Right hindlimb (tissue), 1 donor: Measurements from ENCODE around the gene SETDB1.

Source experiments
- DNase-seq: peaks from one replicate; pipeline ENCODE4 v3.0.0-alpha.2; 2018

SETDB1 gene

DNA sequence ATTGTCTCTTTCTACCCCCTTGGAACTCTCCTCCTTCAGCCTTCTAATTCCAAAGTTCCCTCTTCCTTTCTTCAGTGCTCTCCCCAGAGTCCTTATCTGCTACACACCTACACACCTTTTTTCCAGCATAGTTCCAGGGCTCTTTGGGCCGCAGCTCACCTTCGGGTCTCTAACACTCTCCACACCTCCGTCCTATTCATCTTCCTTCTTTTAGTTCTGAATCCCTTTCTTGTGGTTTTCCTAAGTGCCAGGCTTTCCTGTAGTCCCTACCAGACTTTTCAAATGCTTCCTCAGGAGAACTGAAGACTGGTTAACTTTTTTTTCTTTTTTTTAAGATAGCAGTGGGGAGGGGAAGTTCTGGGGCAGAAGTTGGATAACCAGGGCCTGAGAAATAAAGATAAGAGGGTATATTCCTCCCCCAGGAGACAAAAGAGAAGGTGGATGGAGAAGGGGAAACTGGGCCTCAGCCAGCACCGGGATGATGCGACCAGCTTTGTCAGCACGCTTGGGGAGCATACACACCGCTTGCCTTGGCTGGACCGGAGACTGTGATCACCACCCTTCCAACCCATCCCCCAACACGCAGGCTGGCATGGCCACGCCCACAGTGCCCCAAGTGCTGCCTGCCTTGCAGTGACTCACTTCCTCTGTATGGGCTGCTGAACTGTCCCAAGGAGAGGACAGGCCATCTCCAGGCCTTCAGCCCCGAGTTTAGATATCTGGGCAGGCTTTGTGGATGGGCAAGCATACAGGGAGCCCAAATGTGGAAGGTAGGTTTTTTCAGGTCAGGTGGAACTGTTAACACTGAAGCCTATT, 50.9 kb downstream of the SETDB1 start:
- DNase-seq: no peak

DNA sequence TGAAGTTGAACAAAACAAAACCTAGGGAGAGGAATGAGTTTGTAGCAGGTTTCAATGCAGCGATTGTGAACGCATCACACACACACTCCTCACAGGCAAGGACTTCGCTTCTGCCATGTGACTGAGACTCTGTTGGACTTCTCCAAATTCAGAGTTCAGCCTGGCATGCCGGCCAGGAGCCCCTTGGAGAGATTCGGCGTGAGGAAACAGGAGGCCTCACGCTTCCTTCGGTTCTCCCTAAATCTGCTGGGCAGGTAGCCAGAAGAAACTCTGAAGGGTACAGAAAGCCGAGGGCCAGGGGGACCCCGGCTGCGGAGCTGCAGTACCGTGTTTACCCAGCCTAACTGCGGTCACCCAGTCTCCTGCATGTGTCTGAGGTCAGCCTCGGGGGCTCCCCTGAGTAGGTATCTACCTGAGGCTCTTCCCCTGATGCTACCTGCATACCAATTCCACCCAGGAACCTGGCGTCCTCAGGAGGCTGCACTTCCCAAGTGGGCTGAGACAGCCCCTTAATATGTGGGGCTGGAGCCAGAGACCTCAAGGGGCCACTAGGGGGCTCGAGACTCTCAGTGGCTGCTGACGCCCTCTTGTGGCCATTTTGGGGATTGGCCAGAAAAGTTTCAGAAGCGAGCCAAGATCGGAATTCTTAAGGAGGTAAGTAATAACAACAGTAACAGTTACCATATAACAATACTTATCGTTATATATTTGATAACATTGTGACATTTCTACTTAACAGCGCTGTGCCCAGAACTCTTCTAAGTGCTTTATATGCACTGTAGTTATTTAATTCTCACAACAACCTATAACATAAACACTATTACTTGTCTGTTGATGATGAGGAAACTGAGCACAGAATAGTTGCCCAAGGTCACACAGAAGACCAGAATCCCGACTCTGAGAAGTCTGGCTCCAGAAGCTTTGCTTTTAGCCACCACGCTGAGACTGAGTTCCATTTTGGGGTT, 53.2 kb downstream of the SETDB1 start:
- peak; percentile 90 for DNase-seq

DNA sequence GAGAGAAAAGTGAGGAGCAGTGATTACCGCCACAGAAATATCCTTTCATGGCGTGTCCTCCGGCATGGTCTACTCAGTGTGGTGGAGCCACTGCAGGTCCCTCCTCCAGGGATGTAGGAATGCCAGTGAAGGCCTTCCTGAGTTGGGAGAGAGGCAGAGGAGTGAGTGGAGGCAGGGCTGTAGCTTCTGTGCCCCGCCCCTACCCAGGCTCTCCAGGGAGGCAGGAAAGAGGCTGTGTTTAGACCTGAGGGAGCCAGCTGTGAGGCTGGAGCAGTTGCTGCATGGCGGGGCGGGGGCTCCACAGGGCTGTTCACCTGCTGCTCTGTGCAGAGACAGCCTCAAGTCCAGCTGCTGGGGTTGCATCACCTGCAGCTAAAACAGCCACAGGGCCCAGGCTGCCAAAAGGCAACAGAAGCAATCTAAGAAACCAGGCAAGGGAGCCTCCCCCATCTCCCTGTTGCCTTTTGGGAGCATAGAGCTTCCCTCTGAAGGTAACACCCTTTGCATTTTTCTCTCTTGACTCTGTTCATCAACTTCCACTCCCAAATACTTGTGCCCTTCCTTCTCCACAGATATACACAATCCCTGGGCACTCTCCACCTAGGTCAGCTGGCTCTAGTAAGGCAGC, 55.1 kb downstream of the SETDB1 start:
- DNase-seq: no peak

DNA sequence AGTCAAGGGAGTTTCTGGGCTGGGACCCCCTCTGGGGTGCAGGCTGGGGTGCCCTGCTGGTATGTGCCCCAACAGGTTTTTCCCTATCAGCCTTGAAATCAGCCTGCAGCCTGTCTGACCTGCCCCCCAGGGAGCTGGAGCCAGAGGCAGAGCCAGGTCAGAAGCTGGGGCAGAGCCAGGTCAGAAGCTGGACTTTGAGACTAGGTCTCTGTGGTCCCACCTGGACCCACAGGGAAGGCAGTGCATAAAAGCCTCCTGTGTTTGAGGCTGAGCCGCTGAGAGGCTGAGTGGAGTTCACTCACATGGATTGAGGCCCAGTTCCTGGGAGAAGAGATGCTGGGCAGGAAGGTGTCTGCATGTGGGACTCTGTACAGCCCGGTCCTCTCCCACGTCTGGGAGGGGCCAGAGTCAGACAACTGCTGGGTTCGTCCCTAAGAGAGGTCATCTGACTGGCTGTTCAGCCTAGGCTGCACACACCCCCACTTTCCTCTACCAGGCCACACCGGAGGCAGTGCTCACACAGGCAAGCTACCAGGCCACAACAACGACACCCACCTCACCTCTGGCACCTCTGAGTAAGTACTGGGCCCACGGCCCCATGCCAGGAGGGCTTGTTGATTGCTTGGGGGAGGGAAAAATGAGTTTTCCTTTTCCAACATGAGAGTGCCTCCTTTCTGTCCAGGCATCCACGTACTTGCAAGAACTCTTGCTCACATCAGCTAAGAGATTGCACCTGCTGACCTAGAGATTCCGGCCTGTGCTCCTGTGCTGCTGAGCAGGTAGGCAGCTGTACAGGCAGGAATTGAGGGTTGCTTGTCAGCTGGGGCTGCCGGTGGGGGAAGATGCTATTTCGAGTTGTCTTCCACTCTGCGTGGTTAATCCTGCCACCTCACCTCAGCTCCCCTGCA, 55.9 kb downstream of the SETDB1 start, which contains the start of gene ANXA9:
ANXA9 (plus strand) TSS at position 488 of the 908 bp plus-strand sequence. CDS start 814 bp downstream, outside the sequence.
- no peak for DNase-seq

DNA sequence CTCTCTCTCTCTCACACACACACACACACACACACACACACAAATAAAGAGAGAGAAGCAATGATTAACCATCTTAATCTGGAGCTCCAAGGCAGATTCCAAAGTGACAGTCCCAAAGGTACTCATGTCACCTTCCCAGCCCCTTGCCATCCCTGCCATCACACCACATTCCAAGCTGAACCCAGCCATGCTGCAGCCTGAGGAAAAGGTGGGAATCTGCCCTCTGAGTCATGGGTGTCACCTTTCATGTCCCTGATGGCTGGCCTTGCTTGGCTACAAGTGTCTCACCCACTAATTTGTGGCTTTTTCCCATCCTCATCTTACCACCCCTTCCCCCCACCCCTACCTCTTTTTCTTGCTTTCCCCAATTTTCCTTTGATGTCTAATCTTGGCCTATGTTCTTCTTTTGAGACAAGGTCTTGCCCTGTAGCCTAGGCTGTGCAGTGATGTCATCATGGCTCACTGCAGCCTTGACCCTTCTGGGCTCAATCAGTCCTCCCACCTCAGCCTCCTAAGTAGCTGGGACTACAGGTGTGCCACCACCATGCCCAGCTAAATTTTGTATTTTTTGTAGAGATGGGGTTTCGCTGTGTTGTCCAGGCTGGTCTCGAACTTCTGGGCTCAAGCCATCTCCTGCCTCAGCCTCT, 59.1 kb downstream of the SETDB1 start:
- DNase-seq: no peak

DNA sequence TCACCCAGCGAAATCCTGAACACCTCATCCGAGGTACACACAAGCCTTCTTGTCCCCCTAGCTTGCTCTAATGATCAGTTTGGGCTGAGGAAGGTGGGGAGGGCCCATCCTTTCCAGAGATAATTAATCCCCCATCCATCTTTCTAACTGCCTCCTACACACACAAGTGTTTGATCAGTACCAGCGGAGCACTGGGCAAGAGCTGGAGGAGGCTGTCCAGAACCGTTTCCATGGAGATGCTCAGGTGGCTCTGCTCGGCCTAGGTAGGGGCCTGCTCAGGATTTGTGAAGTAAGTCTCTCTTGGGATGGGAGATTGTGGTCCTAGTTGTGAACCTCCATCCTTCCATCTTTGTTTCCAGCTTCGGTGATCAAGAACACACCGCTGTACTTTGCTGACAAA, 61.8 kb downstream of the SETDB1 start:
- DNase-seq: no peak

DNA sequence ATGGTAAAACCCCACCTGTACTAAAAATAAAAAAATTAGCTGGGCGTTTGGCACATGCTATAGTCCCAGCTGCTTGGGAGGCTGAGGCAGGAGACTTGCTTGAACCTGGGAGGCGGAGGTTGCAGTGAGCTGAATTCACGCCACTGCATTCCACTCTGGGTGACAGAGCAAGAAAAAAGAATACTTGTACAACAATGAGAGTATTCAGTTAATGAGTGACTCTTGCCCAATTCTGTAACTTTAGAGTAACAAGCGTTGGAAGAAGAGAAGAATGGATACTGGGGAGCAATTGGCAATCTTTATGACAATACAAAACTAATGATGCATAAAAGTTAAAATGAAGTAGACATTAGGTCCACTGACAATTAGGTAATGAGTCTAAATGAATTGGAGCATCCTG, 66.5 kb downstream of the SETDB1 start:
- no peak for DNase-seq

DNA sequence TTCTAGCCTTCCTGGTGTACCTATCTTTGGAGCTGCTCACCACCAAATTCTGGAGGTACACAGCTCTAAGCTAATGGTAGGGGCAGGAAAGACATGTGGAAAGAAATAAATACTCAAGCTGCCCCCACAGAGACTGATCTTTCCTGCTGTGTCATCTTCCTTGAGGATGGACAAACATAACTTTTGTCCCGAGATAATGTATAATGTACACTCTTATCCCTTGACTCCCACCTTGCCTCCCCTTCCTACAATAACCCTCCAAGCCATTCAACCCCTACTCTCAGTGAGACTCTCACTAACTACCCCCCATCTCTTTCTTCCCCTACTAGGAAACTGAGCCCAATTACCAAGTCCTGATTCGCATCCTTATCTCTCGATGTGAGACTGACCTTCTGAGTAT, 68.1 kb downstream of the SETDB1 start:
- DNase-seq: no peak

DNA sequence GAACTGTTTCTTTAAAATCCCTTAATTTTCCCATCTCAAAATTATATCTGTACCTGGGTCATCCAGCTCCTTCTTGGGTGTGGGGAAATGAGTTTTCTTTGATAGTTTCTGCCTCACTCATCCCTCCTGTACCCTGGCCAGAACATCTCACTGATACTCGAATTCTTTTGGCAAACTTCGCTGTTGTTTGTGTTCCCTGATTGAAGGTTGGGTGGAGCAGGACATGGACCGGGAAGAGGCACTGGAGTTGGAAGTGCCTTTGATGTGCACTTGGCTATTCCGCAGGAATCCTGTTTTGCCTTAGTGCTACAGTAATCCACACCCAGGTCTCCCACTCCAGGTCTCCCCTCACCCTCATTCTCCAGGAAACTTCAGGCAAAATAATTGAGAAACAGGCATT, 69.3 kb downstream of the SETDB1 start:
- no peak for DNase-seq

DNA sequence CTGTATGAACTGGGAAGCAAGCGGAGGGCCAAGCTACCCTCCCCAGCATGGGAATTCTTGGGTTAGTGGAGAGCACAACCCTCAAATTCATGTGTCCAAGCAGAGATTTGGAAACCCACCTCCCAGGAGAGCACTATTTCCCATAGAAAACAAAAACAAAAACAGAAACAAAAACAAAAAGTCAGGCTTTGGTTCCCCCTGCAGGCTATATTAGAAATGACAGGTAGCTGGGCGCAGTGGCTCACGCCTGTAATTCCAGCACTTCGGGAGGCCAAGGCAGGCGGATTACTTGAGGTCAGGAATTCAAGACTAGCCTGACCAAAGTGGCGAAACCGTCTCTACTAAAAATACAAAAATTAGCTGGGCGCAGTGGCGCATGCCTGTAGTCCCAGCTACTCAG, 69.7 kb downstream of the SETDB1 start:
- no peak for DNase-seq

DNA sequence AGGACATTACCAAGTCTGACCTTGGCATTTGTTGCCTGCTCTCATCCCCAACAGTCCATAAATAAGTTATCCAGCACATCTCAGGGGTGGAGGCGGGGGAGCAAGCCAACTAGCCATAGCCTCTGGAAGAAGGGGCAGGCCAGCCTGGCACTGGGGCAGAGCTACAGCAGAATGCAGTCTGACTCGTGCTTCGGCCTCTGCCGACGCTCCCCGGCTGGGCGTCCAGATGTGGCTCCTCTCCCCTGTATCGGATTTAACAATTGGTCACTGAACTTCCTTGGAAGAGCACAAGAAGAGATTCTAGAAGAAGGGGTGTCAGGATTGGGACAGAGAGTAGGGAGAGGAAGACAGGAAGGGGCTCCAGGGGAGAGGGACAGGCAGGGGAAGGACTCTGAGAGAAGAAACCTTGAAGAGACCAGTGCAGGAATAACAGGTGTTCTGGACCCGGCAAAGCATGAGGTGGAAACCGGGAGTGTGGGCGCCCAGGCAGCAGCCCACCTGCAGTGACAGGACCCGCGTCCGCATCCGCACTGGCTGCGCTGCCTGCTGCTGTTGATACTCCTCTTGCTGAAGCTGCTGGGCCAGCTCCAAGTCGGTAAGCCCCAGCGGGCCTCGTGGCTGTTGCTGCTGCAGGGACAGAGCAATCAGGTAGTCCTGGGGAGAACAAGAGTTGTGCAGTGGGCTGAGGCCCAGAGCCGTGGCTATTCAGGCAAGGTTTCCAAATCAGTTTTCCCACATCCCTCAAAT, 71.1 kb downstream of the SETDB1 start:
- DNase-seq: no peak

DNA sequence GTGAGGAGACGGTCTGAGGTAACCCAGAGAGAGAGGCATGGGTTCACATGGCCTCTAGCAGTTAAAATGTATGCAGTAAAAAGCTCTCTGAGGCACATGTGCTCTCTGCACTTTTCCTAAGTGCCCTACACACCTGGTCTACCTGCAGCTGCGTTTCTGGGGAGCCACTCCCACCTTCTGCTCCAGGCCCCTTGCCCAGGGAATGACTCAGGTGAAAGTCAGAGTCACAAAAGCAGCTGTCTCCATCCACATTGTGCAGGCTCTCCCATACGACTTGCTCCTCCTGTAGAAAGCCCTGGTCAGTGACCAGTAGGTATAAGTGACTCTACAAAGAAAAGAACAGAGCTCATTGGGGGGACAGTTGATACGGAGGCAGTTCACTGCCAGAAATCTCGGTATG, 71.8 kb downstream of the SETDB1 start:
- no peak for DNase-seq

DNA sequence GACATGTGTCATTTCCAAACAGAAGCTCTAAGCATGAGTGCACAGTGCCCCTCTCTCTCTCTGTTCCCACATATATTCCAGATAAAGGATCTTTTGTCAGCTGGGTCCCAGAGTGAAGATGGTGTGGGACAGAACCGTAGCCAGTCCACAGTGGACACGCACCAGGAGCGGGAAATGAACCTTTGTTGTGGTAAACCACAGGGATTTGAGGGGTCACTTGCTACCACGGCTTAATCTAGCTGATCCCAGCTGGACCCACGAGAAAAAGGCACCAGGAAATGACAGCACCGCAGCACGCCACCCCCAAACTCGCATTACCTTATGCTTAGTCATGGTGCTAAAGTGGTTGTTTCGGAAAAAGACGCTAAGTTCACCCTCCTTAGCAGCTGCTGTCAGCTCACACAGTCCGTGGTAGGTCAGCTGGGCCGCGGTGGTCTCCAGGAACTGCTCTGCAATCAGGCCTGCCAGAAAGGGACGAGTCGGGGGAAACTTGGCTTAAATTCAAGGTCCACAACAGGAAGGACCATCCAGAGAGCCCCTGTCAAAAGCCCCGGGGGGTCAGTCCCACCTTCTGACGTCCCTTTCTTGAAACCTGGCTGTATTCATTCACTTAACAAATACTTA, 73.0 kb downstream of the SETDB1 start:
- no peak for DNase-seq

DNA sequence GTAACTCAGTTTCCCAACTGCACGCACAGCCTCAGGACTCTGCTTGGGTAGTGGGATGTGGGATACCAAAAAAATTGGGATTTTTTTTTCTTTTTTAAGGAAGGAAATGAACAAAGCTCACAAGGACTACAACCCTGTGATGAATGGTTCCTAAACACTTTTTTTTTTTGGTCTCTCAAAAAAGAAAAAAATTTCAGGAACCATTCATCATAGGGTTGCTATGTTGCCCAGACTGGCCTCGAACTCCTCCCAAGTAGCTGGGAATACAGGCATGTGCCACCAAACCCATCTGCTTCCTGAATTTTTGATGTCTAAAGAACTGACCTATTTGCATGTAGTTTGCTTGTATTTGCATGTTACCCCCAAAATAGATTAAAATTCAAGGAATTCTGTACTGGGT, 73.8 kb downstream of the SETDB1 start:
- DNase-seq: no peak

DNA sequence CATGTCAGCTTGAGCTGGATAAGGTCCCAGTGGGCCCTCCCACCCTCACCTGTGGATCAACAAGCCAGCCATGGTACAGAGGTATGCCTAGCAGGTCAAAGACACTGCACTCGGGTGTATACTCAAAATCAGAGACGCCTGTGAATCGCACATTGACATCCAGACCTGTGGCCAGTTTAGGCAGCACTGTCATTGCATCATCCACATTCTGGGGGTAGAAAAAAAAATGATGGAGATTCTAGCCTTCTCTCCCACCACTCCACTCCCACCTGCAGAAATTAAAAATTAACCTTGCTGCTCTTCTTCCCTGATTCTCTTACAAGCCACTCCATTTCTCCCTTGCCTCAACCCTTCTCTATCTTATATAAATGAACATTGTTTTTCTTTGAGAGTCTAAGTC, 74.2 kb downstream of the SETDB1 start:
- no peak for DNase-seq

DNA sequence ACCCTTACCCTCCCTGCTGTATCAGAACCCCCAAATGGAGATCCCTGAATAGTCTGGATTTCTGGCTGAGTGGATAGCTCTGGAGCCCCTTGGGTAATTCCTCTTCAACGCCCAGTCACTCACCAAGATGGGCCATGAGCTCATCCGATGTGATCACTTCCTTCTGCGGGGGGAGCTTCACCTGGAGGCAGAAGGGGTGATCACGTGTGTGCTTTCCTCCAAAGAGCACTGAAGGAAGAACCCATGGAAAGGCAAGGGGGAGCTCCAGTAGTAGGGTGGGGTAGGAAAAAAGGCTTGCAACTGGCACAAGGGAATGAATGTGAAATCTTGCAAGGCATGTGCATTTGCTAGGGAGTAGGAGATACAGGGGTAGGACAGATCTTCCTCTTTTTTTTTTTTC, 75.4 kb downstream of the SETDB1 start:
- DNase-seq: no peak

DNA sequence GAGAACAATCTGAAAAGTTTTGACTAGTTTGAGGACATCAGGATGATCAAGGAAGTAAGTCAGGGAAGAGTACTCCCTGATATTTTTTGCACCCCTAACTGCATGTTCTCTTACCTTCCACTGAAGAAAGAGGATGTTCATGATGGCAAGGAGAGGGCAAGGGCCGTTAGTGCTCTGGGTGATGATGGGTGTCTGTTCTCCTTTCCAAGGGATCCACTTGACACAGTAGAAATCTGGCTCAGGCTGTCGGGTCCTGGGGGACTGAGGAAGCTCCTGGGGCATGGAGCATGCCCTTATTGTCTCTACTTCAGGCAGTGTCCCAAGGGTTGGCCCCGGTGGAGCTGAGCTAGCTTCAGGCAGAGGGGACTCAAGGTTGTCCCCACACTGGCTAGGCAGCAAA, 75.9 kb downstream of the SETDB1 start:
- DNase-seq: no peak

DNA sequence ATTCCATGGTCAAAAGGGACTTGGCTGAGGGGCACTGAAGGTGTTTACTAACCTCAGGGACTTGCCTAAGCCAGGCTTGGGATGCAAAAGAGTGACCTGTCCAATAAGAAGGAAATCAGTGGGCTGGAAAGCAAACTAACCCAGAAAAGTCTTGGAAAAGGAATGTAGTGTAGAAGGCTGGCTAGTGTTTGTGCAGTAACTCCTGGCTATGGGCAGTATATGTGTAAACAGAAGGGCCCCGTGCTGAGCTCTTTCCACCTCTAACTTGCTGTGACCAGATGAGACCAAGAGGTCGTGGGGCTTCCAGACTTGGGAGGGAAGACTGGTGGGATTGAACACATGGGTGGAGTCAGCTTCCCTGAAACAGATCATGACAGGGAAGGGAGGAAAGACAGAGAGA, 76.4 kb downstream of the SETDB1 start:
- no peak for DNase-seq

DNA sequence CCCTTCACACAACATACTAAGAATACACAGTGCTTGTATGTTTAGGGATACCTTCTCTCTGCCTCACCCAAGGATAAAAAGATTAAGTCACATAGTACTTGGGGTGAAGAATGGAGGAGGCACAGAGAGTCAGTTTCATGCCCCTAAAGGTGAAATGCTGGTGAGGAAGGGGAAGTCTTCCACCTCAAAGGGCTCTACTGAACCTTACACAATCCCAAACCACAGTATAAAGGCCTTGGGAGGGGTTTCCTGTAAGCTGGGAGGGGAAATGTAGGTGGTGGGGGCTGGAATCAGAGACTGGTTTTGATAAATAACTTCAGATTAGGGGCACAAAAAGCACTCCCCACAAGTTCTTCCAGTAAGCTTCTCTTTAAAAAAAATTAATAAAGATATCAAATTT, 77.0 kb downstream of the SETDB1 start:
- DNase-seq: no peak

DNA sequence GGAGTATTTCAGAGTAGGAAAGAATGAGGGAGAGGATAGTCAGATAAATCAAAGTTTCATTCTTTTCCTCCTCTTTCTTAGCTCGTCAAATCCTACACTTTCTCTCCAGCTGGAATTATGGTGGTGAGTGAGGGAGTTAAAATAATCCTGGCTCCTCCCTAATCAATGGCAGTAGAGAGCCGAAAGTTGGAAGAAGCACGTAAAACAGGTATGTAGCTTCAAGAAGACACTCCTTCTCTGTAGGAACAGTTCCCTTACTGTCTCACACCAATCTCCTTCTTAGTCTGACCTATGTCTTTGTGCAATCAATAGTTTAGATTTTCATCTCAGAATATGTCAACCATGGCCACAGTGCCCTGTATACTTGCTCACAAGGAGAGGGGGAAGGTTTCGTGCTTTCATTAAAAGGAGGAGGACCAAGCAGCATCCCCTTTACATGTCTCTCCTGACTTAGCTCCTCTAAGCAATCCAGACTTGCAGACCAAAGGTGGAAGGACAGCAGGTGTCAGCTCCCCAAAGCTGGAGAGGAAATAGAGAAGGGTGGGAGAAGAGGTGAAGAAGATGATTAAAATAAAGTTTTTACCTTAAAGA, 79.7 kb downstream of the SETDB1 start:
- DNase-seq: no peak
